ENCODE results near the gene KCNQ1. TPM values are rescaled to one million over a fixed set of nuclear protein-coding genes. Genes with fewer than 3 reads are reported as not detected.

Gene KCNQ1
- polyA plus RNA-seq, 2 donors: 0.31 to 0.52 TPM

DNA sequence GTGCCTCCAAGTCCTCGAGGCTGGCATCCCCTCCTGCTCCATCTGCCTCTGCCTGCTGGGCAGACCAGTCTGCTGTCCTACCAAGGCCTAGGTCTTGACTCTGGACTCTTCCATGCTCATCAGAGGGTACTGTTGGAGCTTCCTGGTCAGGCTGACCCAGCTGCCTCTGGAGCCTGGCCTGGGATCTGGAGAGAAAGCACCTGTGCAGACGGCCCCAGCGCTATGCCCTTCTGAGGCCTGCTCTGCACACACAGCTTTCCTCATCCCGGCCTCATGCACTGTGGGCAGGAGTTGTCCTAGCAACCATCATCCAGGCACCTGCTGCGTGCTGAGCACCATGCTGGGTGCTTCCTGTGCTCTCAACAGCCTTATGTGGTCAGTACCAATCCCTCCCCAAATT is 369.9 kb downstream of the KCNQ1 start:
- peaks cover 9 to 20% of the 10 kb centered on the region in 2 donors for H3K9me3 ChIP-seq (ENCODE audit: control insufficient read depth in 2 of 2, insufficient read depth in 1 of 2, low read depth in 1 of 2, low read length in 1 of 2)
- no peaks in the 10 kb centered on the region for H3K36me3 ChIP-seq (ENCODE audit: control insufficient read depth in 2 of 2, insufficient read depth in 2 of 2, low read length in 1 of 2)
- H3K4me1 ChIP-seq (ENCODE audit: control insufficient read depth in 2 of 2, insufficient read depth in 2 of 2, low read length in 1 of 2): peaks cover 2 to 9% of the 10 kb centered on the region in 2 donors
- H3K27me3 ChIP-seq (ENCODE audit: control insufficient read depth in 1 of 2, insufficient read depth in 2 of 2, low read length in 2 of 2): no peaks in the 10 kb centered on the region
- H3K27ac ChIP-seq (ENCODE audit: low read depth in 2 of 2, low read length in 1 of 2): no peak overlapping the region
- no peak overlapping the region for H3K4me3 ChIP-seq (ENCODE audit: low read depth in 1 of 2, low read length in 2 of 2)
- WGBS, 2 donors: 88% methylated on average over 5 of the region's 5 CpGs

DNA sequence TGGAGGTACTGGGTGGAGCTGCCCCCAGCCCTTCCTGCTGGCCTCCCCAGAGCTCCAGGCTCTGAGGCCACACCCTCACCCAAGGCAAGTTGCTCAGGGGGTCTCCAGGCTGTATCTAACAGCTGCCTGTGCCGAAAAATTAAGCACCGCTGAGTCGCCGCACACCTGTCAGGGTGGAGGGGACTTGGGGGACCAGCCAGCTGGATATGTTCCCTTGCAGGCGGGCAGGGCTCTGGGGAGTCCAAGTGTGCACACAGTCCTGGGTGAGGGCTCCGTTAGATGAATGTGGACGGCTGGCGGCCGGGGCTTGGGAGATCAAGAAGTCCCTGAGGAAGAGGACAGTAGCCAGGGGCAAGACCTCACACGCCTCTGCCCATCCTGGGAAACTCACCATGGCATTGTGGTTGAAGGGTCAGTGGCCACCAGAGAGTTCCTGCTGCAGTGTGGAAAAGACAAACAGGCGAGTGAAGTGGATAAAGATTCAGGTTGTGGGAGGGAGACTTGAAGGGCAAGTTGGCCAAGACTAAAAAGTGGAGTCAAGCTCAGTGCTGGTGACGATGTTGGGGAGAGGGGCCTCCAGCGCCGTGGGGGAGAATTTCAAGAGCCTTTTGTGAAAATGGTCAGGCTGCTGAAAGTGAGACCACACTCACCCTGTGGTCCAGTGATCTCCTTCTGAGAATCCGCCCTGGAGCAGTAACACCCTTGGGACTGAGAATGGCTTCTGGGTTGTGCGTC is 371.1 kb downstream of the KCNQ1 start:
- Histone ChIP-seq H3K9me3 (ENCODE audit: control insufficient read depth in 2 of 2, insufficient read depth in 1 of 2, low read depth in 1 of 2, low read length in 1 of 2) (peaks cover 9 to 20% of the 10 kb centered on the region in 2 donors), H3K27me3 (ENCODE audit: control insufficient read depth in 1 of 2, insufficient read depth in 2 of 2, low read length in 2 of 2) (no peaks in the 10 kb centered on the region), H3K27ac (ENCODE audit: low read depth in 2 of 2, low read length in 1 of 2) (no peak overlapping the region), H3K4me1 (ENCODE audit: control insufficient read depth in 2 of 2, insufficient read depth in 2 of 2, low read length in 1 of 2) (peaks cover 2 to 6% of the 10 kb centered on the region in 2 donors), H3K36me3 (ENCODE audit: control insufficient read depth in 2 of 2, insufficient read depth in 2 of 2, low read length in 1 of 2) (no peaks in the 10 kb centered on the region), H3K4me3 (ENCODE audit: low read depth in 1 of 2, low read length in 2 of 2) (no peak overlapping the region)
- 94 to 96% methylated on average over 16 of the region's 16 CpGs for WGBS, 2 donors

DNA sequence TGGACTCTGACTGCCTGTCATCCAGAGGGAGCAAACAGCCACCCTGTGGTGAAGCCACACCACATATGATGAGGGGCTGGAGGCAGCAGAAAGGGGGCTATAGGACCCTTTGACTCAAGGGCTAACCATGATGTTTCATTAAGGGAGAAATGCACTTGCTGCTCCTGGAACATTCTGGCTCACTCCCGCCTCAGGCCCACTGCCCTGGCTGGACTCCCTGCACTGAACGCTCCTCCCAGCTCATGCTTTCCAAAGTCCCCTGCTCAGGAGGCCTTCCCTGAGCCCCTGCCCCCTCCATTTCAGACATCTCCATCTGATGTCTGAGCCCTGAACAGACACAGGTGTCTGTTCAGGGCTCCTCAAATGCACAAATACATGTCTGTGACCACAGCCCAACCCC is 371.7 kb downstream of the KCNQ1 start:
- no peak overlapping the region for H3K4me3 ChIP-seq (ENCODE audit: low read depth in 1 of 2, low read length in 2 of 2)
- no peak overlapping the region for H3K27ac ChIP-seq (ENCODE audit: low read depth in 2 of 2, low read length in 1 of 2)
- H3K4me1 ChIP-seq (ENCODE audit: control insufficient read depth in 2 of 2, insufficient read depth in 2 of 2, low read length in 1 of 2): peaks cover 2 to 6% of the 10 kb centered on the region in 2 donors
- H3K9me3 ChIP-seq (ENCODE audit: control insufficient read depth in 2 of 2, insufficient read depth in 1 of 2, low read depth in 1 of 2, low read length in 1 of 2): peaks cover 9 to 20% of the 10 kb centered on the region in 2 donors
- WGBS, 2 donors: 79 to 81% methylated on average over 2 of the region's 2 CpGs
- H3K36me3 ChIP-seq (ENCODE audit: control insufficient read depth in 2 of 2, insufficient read depth in 2 of 2, low read length in 1 of 2): no peaks in the 10 kb centered on the region
- H3K27me3 ChIP-seq (ENCODE audit: control insufficient read depth in 1 of 2, insufficient read depth in 2 of 2, low read length in 2 of 2): no peaks in the 10 kb centered on the region

DNA sequence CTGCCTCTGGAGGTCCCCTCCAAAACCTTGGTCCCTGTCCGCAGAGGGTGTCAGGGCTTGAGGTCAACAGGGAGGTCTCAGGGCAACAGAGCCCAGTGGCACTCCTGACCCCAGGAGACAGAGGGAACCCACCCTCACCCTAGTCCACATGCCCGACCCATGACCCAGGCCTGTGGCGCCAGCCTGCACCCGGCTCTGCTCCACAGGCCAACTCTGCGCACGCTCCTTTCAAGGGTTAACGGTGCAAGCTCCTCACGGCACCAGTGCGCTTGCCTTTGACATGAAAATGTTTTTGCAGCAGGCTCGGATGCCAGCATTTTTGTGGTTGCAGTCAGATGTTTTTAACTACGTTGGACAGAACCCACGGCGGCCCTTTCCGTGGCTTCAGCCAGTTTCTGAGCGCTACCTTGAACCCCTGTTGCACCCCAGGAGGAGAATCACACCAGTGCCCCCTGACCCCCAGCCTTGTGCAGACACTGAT is 372.2 kb downstream of the KCNQ1 start:
- WGBS, 2 donors: 69 to 81% methylated on average over 15 of the region's 15 CpGs
- Histone ChIP-seq H3K36me3 (ENCODE audit: control insufficient read depth in 2 of 2, insufficient read depth in 2 of 2, low read length in 1 of 2) (no peaks in the 10 kb centered on the region), H3K9me3 (ENCODE audit: control insufficient read depth in 2 of 2, insufficient read depth in 1 of 2, low read depth in 1 of 2, low read length in 1 of 2) (peaks cover 9 to 22% of the 10 kb centered on the region in 2 donors), H3K4me1 (ENCODE audit: control insufficient read depth in 2 of 2, insufficient read depth in 2 of 2, low read length in 1 of 2) (peaks cover 2 to 3% of the 10 kb centered on the region in 2 donors), H3K27ac (ENCODE audit: low read depth in 2 of 2, low read length in 1 of 2) (peak overlapping the region in 1 of 2 donors; percentile 22), H3K4me3 (ENCODE audit: low read depth in 1 of 2, low read length in 2 of 2) (no peak overlapping the region), H3K27me3 (ENCODE audit: control insufficient read depth in 1 of 2, insufficient read depth in 2 of 2, low read length in 2 of 2) (no peaks in the 10 kb centered on the region)

DNA sequence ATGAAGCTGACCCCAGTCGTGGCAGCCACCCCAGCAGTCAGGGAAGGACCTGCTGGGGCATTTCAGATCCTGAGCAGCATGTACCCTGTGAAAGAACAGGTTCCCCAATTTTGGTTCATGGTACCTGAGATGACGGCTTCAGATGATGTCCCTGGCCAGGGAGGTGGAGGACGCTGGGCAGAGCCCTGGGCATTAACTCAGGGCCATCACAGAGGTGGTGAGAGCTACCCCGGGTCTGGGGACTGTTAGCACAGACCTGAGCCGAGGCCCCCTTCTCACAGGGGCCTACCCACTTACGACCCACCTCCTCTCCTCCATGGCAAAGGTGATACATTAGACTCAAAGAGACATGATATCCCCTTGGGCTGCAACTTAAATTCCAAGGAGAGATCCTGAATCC is 372.6 kb downstream of the KCNQ1 start:
- Histone ChIP-seq H3K9me3 (ENCODE audit: control insufficient read depth in 2 of 2, insufficient read depth in 1 of 2, low read depth in 1 of 2, low read length in 1 of 2) (peaks cover 9 to 26% of the 10 kb centered on the region in 2 donors), H3K27ac (ENCODE audit: low read depth in 2 of 2, low read length in 1 of 2) (peak overlapping the region in 1 of 2 donors; percentile 22), H3K4me3 (ENCODE audit: low read depth in 1 of 2, low read length in 2 of 2) (no peak overlapping the region), H3K4me1 (ENCODE audit: control insufficient read depth in 2 of 2, insufficient read depth in 2 of 2, low read length in 1 of 2) (peaks cover 2 to 3% of the 10 kb centered on the region in 2 donors), H3K27me3 (ENCODE audit: control insufficient read depth in 1 of 2, insufficient read depth in 2 of 2, low read length in 2 of 2) (no peaks in the 10 kb centered on the region), H3K36me3 (ENCODE audit: control insufficient read depth in 2 of 2, insufficient read depth in 2 of 2, low read length in 1 of 2) (no peaks in the 10 kb centered on the region)
- 77 to 78% methylated on average over 6 of the region's 6 CpGs for WGBS, 2 donors

GRCh38 chr11:2818021-2818420 is 373.2 kb downstream of the KCNQ1 start:
- peaks cover 0 to 1% of the 10 kb centered on the region in 2 donors for H3K4me1 ChIP-seq (ENCODE audit: control insufficient read depth in 2 of 2, insufficient read depth in 2 of 2, low read length in 1 of 2)
- H3K9me3 ChIP-seq (ENCODE audit: control insufficient read depth in 2 of 2, insufficient read depth in 1 of 2, low read depth in 1 of 2, low read length in 1 of 2): peaks cover 9 to 28% of the 10 kb centered on the region in 2 donors
- H3K36me3 ChIP-seq (ENCODE audit: control insufficient read depth in 2 of 2, insufficient read depth in 2 of 2, low read length in 1 of 2): no peaks in the 10 kb centered on the region
- no peak overlapping the region for H3K4me3 ChIP-seq (ENCODE audit: low read depth in 1 of 2, low read length in 2 of 2)
- H3K27me3 ChIP-seq (ENCODE audit: control insufficient read depth in 1 of 2, insufficient read depth in 2 of 2, low read length in 2 of 2): no peaks in the 10 kb centered on the region
- 88 to 91% methylated on average over 6 of the region's 6 CpGs for WGBS, 2 donors
- no peak overlapping the region for H3K27ac ChIP-seq (ENCODE audit: low read depth in 2 of 2, low read length in 1 of 2)

- no peak overlapping the region for H3K4me3 ChIP-seq (ENCODE audit: low read depth in 1 of 2, low read length in 2 of 2)
- H3K4me1 ChIP-seq (ENCODE audit: control insufficient read depth in 2 of 2, insufficient read depth in 2 of 2, low read length in 1 of 2): peaks cover 0 to 1% of the 10 kb centered on the region in 2 donors
- H3K27ac ChIP-seq (ENCODE audit: low read depth in 2 of 2, low read length in 1 of 2): no peak overlapping the region
- no peaks in the 10 kb centered on the region for H3K27me3 ChIP-seq (ENCODE audit: control insufficient read depth in 1 of 2, insufficient read depth in 2 of 2, low read length in 2 of 2)
- WGBS, 2 donors: 88 to 94% methylated on average over 4 to 5 of the region's 5 CpGs
- H3K36me3 ChIP-seq (ENCODE audit: control insufficient read depth in 2 of 2, insufficient read depth in 2 of 2, low read length in 1 of 2): no peaks in the 10 kb centered on the region
- peaks cover 9 to 28% of the 10 kb centered on the region in 2 donors for H3K9me3 ChIP-seq (ENCODE audit: control insufficient read depth in 2 of 2, insufficient read depth in 1 of 2, low read depth in 1 of 2, low read length in 1 of 2)
Observed at GRCh38 chr11:2818503-2818902, 373.7 kb downstream of the KCNQ1 start.

DNA sequence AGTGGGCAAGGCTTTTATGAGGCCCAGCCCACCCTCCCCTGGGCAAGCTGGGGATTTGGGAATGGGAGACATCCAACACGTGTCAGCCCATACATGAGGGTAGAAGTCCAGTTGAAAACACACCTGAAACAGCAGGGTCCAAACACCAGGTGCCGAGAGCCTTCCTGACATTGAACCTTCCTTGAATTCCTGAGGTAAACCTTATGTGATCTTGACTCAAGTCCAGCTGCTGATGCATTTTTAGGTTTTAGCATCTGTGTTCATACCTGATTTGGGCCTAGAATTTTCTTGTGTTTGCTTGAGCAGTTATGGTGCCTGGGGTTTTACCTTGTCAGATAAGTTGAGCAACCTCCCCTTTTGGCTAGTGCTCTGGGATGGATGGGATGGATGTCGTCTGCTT is 374.5 kb downstream of the KCNQ1 start:
- H3K36me3 ChIP-seq (ENCODE audit: control insufficient read depth in 2 of 2, insufficient read depth in 2 of 2, low read length in 1 of 2): no peaks in the 10 kb centered on the region
- H3K4me1 ChIP-seq (ENCODE audit: control insufficient read depth in 2 of 2, insufficient read depth in 2 of 2, low read length in 1 of 2): peaks cover 0 to 1% of the 10 kb centered on the region in 2 donors
- no peak overlapping the region for H3K27ac ChIP-seq (ENCODE audit: low read depth in 2 of 2, low read length in 1 of 2)
- H3K27me3 ChIP-seq (ENCODE audit: control insufficient read depth in 1 of 2, insufficient read depth in 2 of 2, low read length in 2 of 2): no peaks in the 10 kb centered on the region
- H3K9me3 ChIP-seq (ENCODE audit: control insufficient read depth in 2 of 2, insufficient read depth in 1 of 2, low read depth in 1 of 2, low read length in 1 of 2): peaks cover 9 to 28% of the 10 kb centered on the region in 2 donors
- H3K4me3 ChIP-seq (ENCODE audit: low read depth in 1 of 2, low read length in 2 of 2): no peak overlapping the region
- 87 to 99% methylated on average over 3 of the region's 3 CpGs for WGBS, 2 donors

- 94 to 97% methylated on average over 13 to 16 of the region's 16 CpGs for WGBS, 2 donors
Observed at GRCh38 chr11:2820976-2821375, 376.2 kb downstream of the KCNQ1 start.

DNA sequence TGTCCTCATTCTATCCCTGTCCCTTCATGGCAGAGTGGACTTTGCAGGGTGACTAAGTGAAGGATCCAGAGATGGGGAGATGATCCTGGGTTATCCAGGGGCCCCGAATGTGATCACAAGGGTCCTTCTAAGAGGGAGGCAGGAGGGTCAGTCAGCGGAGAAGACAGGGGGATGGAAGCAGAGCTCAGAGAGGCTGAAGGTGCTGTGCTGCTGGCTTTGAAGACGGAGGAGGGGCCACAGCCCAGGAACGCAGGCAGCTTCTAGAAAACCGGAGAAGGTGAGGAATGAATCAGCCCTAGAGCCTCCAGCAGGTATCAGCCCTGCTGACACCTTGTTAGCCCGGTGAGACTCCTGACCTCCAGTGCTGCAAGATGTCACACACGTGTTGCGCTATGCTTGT is 377.1 kb downstream of the KCNQ1 start:
- 96% methylated on average over 8 of the region's 8 CpGs for WGBS, 2 donors
- Histone ChIP-seq H3K27me3 (ENCODE audit: control insufficient read depth in 1 of 2, insufficient read depth in 2 of 2, low read length in 2 of 2) (no peaks in the 10 kb centered on the region), H3K4me1 (ENCODE audit: control insufficient read depth in 2 of 2, insufficient read depth in 2 of 2, low read length in 1 of 2) (peaks cover 9 to 11% of the 10 kb centered on the region in 2 donors), H3K9me3 (ENCODE audit: control insufficient read depth in 2 of 2, insufficient read depth in 1 of 2, low read depth in 1 of 2, low read length in 1 of 2) (peaks cover 9 to 16% of the 10 kb centered on the region in 2 donors), H3K4me3 (ENCODE audit: low read depth in 1 of 2, low read length in 2 of 2) (no peak overlapping the region), H3K27ac (ENCODE audit: low read depth in 2 of 2, low read length in 1 of 2) (no peak overlapping the region), H3K36me3 (ENCODE audit: control insufficient read depth in 2 of 2, insufficient read depth in 2 of 2, low read length in 1 of 2) (no peaks in the 10 kb centered on the region)

More at GRCh38 chr11:2820976-2821375, 376.2 kb downstream of the KCNQ1 start:
- Histone ChIP-seq H3K9me3 (ENCODE audit: control insufficient read depth in 2 of 2, insufficient read depth in 1 of 2, low read depth in 1 of 2, low read length in 1 of 2) (peaks cover 9 to 22% of the 10 kb centered on the region in 2 donors), H3K4me1 (ENCODE audit: control insufficient read depth in 2 of 2, insufficient read depth in 2 of 2, low read length in 1 of 2) (peaks cover 5 to 8% of the 10 kb centered on the region in 2 donors), H3K27ac (ENCODE audit: low read depth in 2 of 2, low read length in 1 of 2) (no peak overlapping the region), H3K4me3 (ENCODE audit: low read depth in 1 of 2, low read length in 2 of 2) (no peak overlapping the region), H3K36me3 (ENCODE audit: control insufficient read depth in 2 of 2, insufficient read depth in 2 of 2, low read length in 1 of 2) (no peaks in the 10 kb centered on the region), H3K27me3 (ENCODE audit: control insufficient read depth in 1 of 2, insufficient read depth in 2 of 2, low read length in 2 of 2) (no peaks in the 10 kb centered on the region)

Data from esophagus (tissue), 2 donors.